Kidney capillary endothelial cell (primary cell): ENCODE measurements around the gene TRIOBP.
"Not testable (repeated sequence)": the region's sequence is repeated elsewhere in the genome, so short reads cannot be mapped to it uniquely, and the experiment has no call there.

Source experiments
- DNase-seq: peaks from one replicate; pipeline ENCODE4 v3.0.0-alpha.2; 2018; ENCODE audit warnings: low spot score

TRIOBP gene

DNA sequence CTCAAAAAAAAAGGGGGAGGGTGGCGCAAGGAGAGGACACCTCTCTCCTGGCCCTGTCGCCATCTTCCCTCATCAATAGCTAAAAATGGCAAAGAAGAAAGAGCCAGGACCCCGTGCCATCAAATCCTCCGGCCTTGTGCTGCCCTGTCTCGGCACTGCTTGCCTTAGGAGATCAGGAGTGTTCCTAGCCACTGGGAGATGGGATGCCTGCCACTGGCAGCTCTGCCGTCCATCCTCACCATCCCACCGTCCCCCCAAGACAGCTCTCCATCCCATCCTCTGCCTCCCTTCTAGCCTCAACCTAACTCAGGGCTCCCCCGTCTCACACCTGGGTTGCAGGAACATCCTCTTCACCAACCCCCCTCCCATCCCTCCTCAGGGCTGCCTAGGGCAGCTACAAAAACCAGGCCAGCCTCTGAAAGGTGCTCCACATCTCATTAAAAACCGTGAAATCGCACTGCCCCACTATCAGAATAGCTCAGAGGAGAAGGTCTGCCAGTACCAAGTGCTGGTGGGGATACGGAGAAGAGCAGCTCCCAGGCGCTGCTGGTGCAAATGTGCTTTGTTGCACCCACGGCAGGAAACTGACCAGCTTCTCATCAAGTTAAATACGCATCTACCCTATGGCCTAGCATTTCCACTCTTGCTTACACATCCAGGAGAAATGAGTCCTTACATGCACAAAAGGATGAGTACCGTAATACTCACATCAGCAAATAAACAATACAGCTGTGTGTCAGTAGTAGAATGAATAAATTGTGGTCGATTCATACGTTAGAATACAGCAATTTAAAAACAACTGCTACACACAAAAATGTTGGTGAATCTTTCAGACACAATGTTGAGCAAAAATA, 79.2 kb downstream of the TRIOBP start:
- DNase-seq = no peak

DNA sequence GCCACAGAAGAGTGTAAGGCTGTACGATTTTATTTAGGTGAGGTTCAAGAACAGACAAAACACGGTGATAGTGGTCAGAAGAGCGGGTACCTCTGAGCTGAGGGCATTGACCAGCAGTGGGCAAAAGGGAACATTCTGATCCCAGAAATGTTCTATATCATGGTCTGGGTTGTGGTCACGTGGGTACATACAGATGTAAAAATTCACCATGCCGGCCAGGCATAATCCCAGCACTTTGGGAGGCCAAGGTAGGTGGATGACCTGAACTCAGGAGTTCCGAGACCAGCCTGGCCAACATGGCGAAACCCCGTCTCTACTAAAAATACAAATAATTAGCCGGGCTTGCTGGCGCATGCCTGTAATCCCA, 79.8 kb downstream of the TRIOBP start:
- DNase-seq = no peak

DNA sequence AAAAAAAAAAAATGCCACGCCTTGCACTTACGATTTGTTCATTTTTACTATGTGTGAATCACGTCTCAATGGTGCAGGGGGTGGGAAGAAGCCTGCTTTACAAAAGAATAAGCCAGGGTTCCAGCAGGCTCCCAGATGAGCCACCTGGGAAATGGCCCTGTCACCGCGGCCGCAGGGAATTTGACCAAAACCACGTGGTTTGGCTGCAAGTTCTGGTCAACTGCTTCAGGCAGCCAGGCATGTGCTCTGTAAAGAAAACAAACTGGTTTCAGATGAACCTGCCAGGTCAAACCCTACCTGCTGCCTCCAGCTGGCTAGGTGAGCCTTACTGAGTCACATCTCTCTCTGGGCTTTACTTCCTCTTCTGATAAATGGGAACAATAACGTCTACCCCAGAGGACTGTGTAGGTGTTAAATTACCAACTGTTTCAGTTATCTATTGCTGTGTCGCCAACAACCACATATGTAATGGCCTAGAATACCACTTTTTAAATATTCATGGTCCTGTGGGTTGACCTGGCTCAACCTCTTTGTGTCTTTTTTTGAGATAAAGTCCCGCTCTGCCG, 80.4 kb downstream of the TRIOBP start:
- no peak for DNase-seq

DNA sequence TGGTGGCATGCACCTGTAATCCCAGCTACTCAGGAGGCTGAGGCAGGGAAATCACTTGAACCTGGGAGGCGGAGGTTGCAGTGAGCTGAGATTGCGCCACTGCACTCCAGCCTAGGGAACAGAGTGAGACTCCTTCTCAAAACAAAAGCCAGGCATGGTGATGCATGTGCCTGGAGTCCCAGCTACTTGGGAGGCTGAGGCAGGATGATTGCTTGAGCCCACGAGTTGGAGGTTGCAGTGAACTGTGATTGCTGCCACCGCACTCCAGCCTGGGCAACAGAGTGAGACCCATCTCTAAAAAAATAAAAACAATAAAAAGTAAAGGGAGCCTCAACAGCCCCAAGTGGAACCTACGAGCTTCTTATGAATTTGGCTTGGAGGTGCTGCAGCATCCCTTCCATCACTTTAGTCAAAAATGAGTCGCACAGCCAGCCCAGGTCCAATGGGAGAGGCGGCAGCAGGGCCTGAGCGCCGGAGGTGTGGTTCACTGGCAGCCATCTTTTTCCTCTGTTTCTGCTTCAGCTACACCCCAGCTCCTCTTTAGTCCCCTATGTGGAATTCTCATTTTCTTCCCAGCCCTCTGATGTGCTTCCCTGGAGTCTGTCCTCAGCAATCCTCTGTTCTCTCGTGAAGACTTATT, 81.6 kb downstream of the TRIOBP start:
- no peak for DNase-seq

DNA sequence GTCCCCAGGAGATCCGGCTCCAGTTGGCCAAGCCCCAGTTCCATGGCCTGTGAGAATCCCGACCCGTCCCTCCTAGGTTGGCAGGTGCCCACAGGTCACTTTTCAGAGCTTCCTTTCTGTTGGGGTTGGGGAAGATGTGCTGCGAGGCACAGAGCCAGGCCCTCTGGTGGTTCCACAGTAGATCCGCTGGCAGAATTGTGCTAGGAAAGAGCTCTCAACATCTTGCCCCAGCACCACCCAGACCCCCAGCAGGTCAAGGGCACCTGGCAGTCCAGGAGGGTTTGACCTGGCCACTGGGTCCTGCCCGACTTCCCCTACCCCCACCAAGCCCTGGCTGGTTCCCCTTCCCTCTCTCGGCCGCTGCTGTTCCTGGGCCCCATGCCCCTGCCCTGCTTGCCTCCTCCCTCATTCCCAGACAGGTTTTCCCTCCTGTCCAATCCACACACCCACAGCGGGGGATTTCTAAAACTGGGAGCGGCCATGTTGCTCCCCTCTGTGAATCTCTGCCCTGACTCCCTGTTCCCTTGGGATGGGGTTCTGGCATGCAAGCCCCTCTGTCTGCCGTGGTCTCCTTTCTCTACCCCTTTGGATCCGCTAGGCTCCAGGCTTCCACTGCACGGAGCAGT, 84.7 kb downstream of the TRIOBP start:
- DNase-seq = no peak

DNA sequence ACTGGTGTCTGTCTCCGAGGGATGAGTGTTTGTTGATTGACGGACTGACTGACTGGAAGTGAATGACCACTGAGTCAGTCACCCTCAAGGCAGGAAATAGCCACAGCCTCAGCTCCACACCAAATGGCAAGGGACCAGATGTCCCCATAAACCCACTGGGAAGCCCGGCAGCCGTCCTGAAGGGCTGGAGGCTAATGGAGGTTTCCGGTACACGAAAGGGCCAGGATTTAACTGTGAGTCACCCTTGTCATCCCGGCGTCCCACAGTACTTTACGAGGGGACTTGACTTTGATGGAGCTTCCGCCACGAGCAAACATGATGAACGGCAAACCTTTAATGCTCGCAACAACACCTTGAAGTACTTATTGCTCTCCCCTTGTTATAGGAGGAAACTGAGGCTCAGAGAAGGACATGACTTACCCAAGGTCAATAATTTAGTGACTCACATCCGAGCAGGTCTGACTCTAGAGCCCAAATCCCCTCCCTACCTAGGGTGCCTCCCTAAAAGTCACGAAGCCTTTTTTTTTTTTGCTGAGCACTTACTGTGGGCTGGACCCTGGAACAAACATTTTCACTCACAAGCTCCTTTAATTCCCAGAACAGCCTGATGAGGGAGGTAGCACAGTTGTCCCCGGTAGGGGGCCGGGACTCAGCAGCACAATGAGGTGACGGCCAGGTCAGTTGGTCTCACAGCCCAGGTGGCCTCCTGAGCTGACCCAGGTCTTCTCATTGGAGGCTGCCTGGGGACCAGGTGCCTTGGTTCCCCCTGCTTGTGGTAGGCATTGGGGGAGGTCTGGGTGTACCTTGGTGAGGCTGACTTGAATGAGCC, 85.7 kb downstream of the TRIOBP start:
- peak; percentile 86 for DNase-seq

DNA sequence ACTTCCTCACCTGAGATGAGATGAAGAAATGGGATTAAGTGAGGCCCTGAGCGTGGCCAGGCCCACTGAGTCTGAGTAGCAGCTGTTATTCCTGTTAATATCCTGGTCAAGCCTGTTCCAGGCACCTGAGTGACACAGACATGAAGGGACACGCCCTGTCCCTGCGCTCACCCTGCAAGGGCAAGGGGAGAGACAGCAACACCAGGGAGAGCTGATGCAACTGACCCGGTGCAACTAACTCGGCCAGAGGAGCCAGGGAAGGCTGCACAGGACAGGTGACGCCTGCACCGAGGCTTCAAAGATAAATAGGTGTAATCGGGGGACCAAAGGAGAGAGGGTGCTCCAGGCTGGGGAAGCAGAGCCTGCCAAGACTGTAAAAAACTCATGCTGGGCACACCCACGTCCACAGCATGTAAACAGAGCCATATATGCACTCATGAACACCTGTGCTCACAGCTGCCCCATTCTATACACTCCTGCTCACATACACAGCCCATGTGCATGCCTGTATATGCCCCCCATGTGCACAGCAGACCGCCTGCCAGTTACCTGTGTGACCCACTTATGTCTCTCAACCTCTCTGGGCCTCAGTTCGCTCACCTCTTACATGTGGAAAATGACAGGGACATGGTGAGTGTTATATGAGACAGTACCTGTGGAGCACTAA, 88.1 kb downstream of the TRIOBP start:
- no peak for DNase-seq

DNA sequence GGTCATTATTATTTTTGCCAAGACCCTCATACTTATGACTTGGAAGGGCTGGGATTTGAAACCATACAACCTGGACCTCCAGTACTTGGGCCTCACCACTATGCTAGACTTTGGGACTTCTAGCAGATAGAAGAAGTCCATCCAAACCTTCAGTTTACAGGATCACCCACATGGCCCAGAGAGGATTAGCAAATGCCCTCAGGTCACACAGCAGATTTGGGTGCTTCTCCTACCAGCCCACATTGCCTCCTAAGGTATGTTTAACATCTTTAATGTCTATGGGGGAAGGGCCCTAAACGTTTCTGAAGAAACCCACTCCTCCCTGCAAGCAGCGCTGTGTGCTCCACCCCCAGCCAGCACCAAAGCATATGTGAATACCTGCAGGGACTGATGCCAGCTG, 93.4 kb downstream of the TRIOBP start:
- no peak for DNase-seq

DNA sequence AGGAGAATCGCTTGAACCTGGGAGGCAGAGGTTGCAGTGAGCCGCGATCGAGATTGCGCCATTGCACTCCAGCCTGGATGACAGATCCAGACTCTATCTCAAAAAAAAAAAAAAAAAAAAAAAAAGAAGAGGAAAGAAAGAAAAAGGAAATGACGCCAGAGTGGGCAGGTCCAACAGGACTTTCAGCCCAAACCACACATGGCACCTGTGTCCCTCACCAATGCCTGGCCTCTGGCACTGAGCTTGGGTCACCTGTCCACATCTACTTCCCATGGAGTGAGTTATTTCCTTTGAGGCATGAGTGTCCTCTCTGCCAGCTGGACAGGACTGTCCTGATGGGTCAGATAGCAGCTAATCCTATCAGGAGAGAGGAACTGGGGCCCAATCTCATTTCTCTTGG, 95.6 kb downstream of the TRIOBP start:
- DNase-seq = no peak

DNA sequence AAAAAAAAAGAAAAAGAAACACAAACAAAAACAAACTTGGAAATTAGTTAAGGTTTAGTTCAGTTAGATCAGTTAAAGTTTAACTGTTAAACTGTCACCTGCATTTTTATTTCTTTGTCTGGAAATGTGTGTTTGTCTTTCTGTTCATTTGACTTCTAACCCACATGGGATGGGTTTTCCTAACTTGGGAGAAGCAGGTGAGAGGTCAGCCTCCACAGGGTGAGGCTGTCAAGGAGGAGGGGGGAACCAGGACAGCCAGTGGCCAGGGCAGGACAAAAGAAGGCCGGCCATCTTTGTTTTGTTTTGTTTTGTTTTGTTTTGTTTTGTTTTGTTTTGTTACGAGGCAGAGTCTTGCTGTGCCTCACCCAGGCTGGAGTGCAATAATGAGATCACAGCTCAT, 97.5 kb downstream of the TRIOBP start:
- DNase-seq = no peak

DNA sequence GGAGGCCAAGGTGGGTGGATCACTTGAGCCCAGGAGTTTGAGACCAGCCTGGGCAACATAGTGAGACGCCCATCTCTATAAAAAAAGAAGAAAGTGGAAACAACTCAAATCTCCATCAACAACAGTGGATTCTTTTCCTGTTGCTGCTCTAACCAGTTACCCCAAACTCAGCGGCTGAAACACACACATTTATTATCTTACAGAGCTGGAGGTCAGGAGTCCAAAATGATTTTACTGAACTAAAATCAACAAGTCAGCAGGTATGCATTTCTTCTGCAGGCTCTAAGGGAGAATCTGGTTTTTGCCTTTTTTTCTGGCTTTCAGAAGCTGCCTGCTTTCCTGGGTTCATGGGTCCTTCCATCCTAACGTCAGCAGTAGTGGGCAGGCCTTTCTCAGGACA, 99.2 kb downstream of the TRIOBP start:
- DNase-seq = no peak

DNA sequence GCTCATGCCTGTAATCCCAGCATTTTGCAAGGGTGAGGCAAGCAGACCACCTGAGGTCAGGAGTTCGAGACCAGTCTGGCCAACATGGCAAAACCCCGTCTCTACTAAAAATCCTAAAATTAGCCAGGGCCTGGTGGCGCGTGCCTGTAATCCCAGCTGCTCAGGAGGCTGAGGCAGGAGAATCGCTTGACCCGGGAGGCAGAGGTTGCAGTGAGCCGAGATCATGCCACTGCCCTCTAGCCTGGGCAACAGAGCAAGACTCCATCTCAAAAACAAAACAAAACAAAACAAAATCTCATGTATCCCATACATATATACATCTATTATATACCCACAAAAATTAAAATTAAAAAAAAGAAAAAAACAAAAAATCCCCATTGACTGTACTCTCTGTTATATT, 100.4 kb downstream of the TRIOBP start:
- DNase-seq = not testable (repeated sequence)

DNA sequence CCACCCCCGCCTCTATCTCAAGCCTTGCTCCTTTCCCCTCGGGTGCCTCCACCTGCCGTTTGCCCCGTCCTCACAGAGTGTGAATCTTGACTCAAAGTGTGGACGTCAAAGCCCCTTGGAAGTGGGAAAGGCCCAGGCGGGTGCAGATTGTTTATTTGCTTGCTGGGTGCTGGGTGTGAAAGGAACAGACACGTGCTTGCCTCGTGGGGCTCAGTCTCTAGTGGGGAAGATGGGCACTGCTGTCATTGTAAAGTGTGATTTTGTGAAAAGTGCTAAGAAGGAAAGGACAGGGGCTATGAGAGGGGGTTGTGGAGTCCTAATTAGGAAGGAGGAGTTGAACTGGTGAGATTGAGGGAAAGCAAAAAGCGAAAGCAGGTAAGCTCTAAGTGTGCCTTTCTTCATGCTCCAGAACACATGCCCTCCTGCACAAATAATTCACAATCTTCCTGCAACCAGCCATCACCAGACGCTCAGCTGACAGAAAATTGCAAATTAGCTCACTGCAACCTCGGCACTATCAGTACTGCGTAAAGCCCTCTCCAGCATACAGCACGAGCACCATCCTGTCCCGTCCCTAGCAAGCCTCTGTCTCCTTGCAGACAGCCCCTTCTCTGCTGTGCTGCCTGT, 101.1 kb downstream of the TRIOBP start:
- no peak for DNase-seq

DNA sequence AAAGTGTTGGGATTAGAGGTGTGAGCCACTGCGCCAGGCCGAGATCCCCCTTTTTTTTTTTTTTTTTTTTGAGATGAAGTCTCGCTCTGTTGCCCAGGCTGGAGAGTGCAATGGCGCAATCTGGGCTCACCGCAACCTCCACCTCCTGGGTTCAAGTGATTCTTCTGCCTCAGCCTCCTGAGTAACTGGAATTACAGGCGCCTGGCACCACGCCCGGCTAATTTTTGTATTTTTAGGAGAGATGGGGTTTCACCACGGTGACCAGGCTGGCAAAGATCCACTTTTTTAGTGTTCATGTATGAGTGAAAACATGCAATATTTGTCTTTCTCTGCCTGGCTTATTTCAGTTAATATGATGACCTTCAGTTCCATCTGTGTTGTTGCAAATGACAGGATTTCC, 103.1 kb downstream of the TRIOBP start:
- DNase-seq = not testable (repeated sequence)

DNA sequence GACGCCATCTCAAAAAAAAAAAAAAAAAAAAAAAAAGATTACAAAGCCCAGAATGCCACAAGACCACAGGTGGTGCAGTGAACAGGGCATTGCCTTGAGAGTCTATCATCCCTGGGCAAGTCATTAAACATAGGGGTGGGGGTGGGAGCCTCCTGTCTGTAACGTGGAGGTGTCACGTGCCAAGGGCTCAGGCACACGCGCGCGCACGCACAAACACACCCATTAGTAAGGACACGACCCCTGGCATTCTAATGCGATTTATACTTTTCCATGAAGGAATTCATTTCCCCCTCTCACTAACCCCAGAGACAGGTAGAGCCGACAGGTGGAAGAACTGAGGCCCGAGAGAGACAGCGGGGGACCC, 105.1 kb downstream of the TRIOBP start:
- DNase-seq = no peak

DNA sequence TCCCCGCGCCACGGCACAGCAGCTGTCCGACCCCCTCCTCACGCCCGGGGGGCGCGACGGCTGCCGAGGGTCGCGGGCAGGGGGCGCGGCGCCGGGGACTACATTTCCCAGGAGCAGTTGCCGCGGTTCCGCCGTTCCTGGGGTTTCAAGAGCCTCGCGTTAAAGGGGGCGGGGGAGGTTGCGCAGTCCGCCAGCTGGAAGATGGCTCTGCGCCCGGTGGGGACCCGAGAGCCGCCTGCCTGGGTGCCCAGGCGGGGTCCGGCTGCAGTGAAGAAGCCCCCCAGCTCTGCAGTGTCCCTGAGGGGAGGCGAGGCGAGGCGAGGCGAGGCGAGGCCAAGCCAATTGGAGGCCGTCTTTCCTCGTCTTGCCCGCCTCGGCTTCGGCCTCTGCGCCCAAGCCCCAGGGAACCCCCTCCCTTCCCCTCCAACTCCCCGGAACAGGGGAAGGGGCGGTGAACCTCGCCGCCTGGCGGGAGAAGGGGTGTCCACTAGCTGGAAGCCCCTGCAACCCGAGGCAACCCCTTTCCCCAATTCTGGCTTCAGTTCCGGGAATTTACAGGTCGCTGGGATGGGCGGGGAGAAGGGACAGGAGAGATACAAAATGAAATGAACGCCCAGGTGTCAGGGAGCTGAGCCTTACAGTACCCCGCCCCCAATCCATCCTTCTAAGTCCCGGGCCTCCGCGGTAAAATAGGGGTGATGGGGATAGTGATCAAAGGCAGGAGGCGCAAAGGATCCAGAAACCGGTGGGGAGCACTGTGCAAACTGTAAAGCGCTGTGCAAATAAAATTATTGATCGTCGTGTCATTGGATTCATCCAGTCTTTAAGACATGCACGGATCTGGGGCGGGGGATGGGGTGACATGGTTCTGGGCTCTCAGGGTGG, 105.7 kb downstream of the TRIOBP start:
- no peak for DNase-seq

DNA sequence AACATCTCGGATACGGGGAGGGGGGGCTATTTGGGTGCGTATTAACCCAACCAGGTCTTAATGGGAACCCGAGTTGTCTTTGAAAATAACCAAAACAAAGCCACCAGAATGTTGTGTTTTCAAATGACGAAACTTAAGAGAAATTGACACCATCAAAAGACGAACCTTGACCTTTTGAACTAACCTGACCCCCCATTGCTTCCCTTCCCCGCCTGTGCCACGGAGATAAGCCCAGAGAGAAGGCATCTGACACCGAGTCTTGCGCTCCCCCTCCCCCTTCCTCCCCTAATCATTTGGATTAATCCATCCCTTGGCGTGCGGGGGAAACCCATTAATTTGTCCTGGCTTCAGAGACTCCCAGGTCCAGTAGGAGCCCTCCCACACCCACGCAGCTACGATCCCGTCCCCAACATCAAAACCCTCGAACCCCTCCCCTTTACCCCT, 106.4 kb downstream of the TRIOBP start:
- DNase-seq = no peak

DNA sequence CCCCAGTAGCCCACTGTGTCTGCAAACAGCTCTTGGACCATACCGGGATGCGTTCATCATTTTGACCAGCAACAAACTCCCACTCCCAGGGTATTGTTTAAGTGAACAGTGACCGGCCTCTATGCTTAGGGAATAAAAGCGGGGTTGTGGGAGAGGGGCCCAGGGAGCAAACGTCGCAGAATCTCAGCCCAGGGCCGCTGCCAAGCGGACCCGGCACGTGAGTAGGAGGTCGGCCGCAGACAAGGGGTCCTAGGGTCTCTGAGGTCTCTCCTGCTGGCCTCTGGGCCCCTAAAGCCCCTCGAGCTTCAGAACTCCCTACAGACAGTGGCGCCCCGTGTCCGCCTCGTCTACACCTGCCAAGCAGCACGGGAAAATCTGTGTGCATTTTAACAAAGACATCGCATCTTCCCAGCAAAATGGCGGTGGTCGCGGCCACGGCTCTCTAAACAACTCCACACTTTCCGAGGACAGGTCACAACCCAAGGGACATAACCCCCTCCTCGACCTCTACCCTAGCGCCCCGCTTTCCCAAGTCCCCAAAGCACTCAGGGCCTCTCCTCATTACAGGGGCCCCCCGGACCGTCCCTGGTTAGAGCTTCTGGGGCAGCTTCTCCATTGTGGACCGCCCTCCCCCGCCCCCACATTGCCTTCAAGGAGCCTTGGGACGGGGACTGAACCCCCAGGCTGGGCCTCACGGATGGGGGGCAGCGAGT, 106.9 kb downstream of the TRIOBP start:
- no peak for DNase-seq

DNA sequence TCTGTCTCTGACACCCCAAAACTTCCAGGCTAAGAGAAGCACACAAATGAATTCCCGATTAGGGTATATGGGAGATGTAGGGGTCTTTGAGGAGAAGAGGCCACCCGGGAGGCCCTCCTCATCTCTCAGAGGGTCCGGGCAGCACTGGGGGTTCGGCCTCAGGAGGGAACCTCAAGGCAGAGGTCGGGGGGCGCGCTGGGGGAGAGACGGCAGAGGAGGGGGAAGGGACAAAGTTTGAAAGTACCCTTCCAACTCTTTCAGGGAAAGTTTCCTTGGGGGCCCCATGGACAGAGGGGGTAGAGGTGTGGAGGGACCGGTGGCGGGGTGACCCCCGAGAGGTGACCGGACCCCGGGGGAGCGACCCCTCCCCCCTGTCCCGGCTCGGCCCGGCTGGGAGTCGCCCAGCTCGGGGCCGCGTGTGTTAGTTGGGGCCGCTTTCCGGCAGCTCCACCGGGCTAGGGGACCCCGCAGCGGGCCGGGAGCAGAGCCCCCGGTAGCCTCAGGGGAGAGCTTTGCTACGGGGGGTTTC, 107.6 kb downstream of the TRIOBP start:
- no peak for DNase-seq
